Thyroid gland (tissue), 4 donors: ENCODE data around the gene AMBP.

Source experiments
- CTCF ChIP-seq, 6 experiments: fragments of 200-600 bp in 3 of 6; fragments of 450-650 bp in 3 of 6; sonication (generic) in 3 of 6; IDR thresholded peaks; one replicate each; pipeline ENCODE4 v1.5.1; 2016 to 2019; ENCODE audit warnings: antibody characterized with exemption in 6 of 6, mild to moderate bottlenecking in 2 of 6, inconsistent platforms in 1 of 6, moderate library complexity in 1 of 6
- POLR2A ChIP-seq, 2 donors: fragments of 450-650 bp; IDR thresholded peaks; one replicate each; pipeline ENCODE4 v1.6.1; 2017; ENCODE audit warnings: antibody characterized with exemption in 2 of 2, mild to moderate bottlenecking in 2 of 2, moderate library complexity in 1 of 2

GRCh38 chr9:114081441-114082016 is 3.4 kb upstream of the AMBP start:
- TF ChIP-seq CTCF (IDR thresholded peaks at IDR 0.05) (no peak), POLR2A (IDR thresholded peaks at IDR 0.05) (no peak)
